ENCODE data around the gene ACSS3.

Gene ACSS3

DNA sequence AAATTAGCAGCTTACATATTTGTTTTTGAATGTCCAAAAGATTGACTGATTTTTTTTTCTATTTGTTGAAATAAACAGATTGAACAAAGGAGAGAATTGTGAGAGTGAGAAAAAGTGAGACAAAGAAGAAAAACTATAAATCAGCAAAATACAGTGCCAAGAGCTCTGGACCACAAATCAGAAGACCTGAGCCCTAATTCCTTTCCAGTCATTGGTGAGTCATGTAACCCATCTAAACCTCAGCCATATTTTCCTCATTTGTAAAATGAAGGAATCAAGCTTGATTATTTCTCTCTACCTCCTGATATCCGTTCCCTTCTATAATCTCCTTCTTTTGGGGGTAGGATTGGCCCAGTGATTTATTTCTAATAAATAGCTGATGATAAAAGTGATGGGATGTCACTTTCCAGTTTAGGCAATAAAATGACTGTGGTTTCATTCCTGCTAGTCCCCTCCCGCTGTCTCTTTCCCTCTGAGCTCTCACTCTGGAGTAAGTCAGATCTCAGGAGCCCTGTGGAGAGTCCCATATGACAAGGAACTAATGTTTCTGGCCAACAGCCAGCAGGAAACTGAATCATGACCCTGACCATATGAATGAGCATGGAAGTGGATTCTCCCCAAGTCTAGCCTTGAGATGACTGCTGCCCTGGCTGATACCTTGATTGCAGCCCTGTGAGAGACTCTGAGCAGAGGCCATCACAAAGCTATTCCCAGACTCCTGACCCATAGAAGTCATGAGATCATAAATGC lies 218.9 kb downstream of the ACSS3 start:
- DNase-seq (ENCODE audit: low spot score) = no peak

DNA sequence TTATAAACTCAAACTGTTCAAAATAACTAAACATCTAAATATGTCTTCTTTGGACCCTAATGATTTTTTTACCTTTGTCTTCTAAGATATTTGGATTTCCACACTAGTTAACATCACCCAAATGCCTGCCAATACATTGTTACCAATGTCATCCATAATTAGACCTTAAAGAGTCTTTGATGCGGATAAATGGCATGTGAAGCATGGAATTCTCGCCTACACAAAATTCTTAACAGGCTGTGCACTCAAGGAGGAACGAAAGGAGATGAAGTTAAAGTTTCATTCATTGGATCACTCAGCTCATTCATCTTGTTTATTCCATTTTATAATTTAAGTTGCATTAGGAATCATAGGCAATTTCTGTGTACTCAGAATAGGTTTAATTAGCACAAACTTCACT lies 219.7 kb downstream of the ACSS3 start:
- DNase-seq (ENCODE audit: low spot score) = peak; percentile 5

DNA sequence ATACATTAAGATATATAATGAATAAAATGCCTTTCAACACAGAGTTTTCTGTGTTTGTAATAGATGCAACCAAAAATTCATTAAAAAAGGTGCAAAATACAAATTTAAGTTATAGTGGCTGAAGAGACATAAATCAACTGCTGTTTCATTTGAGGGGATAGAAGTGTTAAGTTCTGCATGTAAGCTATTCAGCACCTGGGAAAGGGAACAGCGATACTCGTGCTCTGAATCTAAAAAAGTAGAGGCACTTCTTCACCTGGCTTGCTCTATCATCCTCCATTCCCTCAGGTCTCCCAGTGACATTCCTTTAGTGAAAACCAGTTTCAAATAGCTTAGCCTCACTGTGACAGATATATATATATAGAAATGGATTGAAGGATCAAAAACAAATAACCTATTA lies 222.6 kb downstream of the ACSS3 start:
- DNase-seq (ENCODE audit: low spot score) = no peak

DNA sequence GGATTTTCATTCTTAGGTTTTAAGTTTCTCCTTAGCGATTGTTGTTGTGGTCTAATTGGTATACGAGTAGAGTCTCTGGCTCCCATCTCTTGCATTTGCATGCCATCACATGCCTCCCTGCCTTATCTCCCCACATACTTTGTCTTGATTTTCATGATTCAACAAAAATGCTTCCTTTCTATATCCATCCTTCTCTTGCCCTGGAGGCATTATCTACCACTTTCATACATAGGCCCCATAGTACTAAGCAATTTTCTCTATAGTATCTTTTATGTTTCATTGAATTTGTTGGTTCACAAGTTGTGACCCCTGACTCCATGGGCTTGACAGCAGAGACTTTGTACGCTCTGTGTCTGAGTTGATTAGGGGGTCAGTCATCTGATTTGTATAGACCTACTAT lies 226.1 kb downstream of the ACSS3 start:
- no peak for DNase-seq (ENCODE audit: low spot score)
